Measurements from ENCODE around the gene C7orf33. TPM values are rescaled to one million over a fixed set of nuclear protein-coding genes. Genes with fewer than 3 reads are reported as not detected.

Gene C7orf33
- total and polyA plus RNA-seq, 2 of the 13 experiments (the other 11 are each of a cell fraction or from before 2014, with no cell fraction given): not detected

- TF ChIP-seq ELF1 (CRISPR knock-in tag; IDR thresholded peaks at IDR 0.05) (0 out of 2 replicates have a peak, but pooled peaks have one; percentile 11), ARID5B (CRISPR knock-in tag; IDR thresholded peaks at IDR 0.05) (peak; percentile 39; the same call in 1 of the 2 replicates), RELA (CRISPR knock-in tag; IDR thresholded peaks at IDR 0.05) (peak; percentile 94; the same call in 1 of the 2 replicates), PPARG (CRISPR knock-in tag; conservative IDR thresholded peaks at IDR 0.05) (peak; percentile 73), TEAD2 (CRISPR knock-in tag; IDR thresholded peaks at IDR 0.05) (no peak), NR2F1 (CRISPR knock-in tag; IDR thresholded peaks at IDR 0.05) (peak; percentile 40 to 75), FOXO1 (CRISPR knock-in tag; IDR thresholded peaks at IDR 0.05) (0 out of 2 replicates have a peak, but pooled peaks have one; percentile 20), NR2F6 (IDR thresholded peaks at IDR 0.05) (peak; percentile 57), NR2F6 (CRISPR knock-in tag; IDR thresholded peaks at IDR 0.05) (peak; percentile 74), MXD3 (CRISPR knock-in tag; IDR thresholded peaks at IDR 0.05) (no peak), RXRA (CRISPR knock-in tag; IDR thresholded peaks at IDR 0.05) (peak; percentile 87), FOSL2 (CRISPR knock-in tag; IDR thresholded peaks at IDR 0.05) (0 out of 2 replicates have a peak, but pooled peaks have one; percentile 13)
These were observed 30.3 kb downstream of the C7orf33 start (continued) for GRCh38 chr7:148620749-148621359.
